Measurements from ENCODE around the gene KDM2B.

KDM2B gene

DNA sequence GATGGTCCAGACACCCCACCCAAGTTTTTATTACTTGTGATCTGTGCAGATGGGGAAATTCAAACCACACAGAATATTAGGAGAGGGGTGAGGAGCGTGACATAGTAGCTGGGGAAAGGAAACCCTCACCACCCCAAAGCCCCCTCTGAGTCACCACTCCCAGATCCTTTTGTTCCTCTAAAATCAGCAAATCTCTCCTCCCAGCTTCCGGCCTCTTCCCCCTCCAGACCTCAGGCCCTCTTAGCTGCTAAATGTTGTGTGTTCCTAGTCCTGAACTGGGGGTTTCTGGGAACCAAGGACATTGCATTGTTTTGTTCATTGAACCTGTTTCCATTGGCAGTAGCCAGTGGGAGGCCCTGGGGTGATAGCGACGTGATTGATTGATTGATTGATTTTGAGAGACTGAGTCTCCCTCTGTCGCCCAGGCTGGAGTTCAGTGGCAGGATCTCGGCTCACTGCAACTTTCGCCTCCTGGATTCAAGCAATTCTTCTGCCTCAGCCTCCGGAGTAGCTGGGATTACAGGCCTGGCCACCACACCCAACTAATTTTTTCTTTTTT lies 39.6 kb upstream of the KDM2B start:
- no peaks in the 10 kb centered on the region for H3K27me3 ChIP-seq (replicated peaks; ENCODE audit: control insufficient read depth, insufficient read depth, low read length)
- H3K4me3 ChIP-seq (replicated peaks; ENCODE audit: low read depth, low read length): no peak overlapping the region
- no peak for DNase-seq (ENCODE audit: extremely low read depth, insufficient read length)
- TF ChIP-seq, protein P1, sequence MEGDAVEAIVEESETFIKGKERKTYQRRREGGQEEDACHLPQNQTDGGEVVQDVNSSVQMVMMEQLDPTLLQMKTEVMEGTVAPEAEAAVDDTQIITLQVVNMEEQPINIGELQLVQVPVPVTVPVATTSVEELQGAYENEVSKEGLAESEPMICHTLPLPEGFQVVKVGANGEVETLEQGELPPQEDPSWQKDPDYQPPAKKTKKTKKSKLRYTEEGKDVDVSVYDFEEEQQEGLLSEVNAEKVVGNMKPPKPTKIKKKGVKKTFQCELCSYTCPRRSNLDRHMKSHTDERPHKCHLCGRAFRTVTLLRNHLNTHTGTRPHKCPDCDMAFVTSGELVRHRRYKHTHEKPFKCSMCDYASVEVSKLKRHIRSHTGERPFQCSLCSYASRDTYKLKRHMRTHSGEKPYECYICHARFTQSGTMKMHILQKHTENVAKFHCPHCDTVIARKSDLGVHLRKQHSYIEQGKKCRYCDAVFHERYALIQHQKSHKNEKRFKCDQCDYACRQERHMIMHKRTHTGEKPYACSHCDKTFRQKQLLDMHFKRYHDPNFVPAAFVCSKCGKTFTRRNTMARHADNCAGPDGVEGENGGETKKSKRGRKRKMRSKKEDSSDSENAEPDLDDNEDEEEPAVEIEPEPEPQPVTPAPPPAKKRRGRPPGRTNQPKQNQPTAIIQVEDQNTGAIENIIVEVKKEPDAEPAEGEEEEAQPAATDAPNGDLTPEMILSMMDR (IDR thresholded peaks at IDR 0.05; ENCODE audit: insufficient read depth, low read length, poor library complexity, severe bottlenecking): no peak
- no peaks in the 10 kb centered on the region for H3K36me3 ChIP-seq (ENCODE audit: control insufficient read depth, insufficient read depth, low read length)

DNA sequence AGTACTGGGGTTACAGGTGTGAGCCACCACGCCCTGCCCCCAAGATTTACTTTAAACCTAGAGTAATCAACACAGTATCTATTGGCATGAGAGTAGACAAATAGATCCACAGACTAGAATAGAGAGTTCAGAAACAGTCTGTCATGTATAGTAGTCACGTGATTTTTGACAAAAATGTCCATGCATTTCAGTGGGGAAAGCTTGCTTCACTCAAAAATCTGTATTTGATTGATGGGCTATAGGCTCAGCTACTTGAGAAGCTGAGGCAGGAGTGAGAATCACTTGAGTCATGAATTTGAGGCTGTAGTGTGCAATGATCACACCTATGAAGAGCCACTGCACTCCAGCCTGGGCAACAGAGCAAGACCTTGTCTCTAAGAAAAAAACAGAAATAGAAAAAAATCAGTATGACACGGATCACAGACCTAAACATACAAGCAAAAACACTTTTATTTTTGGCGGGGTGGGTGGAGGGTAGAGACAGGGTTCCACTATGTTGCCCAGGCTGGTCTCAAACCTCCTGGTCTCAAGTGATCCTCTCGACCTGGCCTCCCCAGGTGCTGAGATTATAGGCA lies 37.9 kb upstream of the KDM2B start:
- no peak for DNase-seq (ENCODE audit: extremely low read depth, insufficient read length)
- H3K36me3 ChIP-seq (ENCODE audit: control insufficient read depth, insufficient read depth, low read length): no peaks in the 10 kb centered on the region
- no peak overlapping the region for H3K4me3 ChIP-seq (replicated peaks; ENCODE audit: low read depth, low read length)
- no peaks in the 10 kb centered on the region for H3K27me3 ChIP-seq (replicated peaks; ENCODE audit: control insufficient read depth, insufficient read depth, low read length)
- TF ChIP-seq, protein P1 (IDR thresholded peaks at IDR 0.05; ENCODE audit: insufficient read depth, low read length, poor library complexity, severe bottlenecking): no peak

DNA sequence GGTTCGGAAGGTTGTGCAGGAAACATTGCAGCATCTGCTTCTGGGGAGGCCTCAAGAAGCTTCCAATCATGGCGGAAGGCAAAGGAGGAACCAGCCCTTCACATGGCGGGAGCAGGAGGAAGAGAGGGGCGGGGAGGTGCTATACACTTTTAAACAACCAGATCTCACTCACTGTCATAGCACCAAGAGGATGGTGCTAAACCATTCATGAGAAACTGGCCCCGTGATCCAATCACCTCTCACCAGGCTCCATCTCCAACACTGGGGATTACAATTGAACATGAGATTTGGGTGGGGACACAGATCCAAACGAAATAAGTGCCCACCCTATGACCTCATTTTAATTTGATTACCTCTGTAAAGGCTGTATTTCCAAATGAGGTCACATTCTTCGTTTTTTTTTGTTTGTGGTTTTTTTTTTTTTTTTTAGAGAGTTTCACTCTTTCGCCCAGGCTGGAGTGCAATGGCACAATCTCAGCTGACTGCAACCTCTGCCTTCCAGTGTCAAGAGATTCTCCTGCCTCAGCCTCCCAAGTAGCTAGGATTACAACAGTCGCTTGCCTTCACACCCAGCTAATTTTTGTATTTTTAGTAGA lies 34.1 kb upstream of the KDM2B start:
- Histone ChIP-seq H3K36me3 (ENCODE audit: control insufficient read depth, insufficient read depth, low read length) (no peaks in the 10 kb centered on the region), H3K4me3 (replicated peaks; ENCODE audit: low read depth, low read length) (no peak overlapping the region)
- TF ChIP-seq, protein P1 (IDR thresholded peaks at IDR 0.05; ENCODE audit: insufficient read depth, low read length, poor library complexity, severe bottlenecking): no peak

DNA sequence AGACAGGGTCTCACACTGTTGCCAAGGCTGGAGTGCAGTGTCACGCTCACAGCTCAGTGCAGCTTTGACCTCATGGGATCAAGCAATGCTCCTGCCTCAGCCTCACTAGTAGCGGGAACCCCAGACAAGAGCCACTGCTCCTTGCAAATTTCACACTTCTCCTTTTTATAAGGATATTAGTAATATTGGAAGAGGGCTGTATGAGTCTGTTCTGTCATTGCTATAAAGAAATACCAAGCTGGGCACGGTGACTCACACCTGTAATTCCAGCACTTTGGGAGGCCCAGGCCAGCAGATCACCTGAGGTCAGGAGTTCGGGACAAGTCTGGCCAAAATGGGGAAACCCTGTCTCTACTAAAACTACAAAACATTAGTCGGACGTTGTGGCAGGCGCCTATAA lies 32.6 kb upstream of the KDM2B start:
- TF ChIP-seq, protein P1 (IDR thresholded peaks at IDR 0.05; ENCODE audit: insufficient read depth, low read length, poor library complexity, severe bottlenecking): no peak
- no peaks in the 10 kb centered on the region for H3K36me3 ChIP-seq (ENCODE audit: control insufficient read depth, insufficient read depth, low read length)
- no peak for DNase-seq (ENCODE audit: extremely low read depth, insufficient read length)
- no peak overlapping the region for H3K4me3 ChIP-seq (replicated peaks; ENCODE audit: low read depth, low read length)
- no peaks in the 10 kb centered on the region for H3K27me3 ChIP-seq (replicated peaks; ENCODE audit: control insufficient read depth, insufficient read depth, low read length)

More for the DNA sequence above, 34.1 kb upstream of the KDM2B start:
- H3K27me3 ChIP-seq (replicated peaks; ENCODE audit: control insufficient read depth, insufficient read depth, low read length): no peaks in the 10 kb centered on the region
- no peak for DNase-seq (ENCODE audit: extremely low read depth, insufficient read length)

DNA sequence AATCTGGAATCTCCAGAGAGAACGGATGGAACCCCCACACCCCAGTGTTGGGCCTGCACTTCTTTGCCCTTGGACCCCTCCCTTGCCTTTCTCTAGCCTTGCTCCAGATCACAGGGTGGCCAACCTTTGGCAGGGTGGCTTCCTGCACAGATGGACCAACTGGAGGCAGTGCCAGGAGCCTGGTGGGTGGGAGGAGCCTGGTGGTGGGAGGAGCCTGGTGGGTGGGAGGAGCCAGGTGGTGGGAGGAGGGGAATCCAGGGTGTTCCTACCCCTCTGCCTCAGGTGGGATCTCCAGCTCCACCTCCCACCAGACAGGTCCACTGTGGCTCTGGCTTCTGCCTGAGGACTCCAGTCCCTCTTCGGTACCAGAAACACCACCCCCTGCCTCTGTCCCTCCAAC lies 30.5 kb upstream of the KDM2B start:
- Histone ChIP-seq H3K27me3 (replicated peaks; ENCODE audit: control insufficient read depth, insufficient read depth, low read length) (no peaks in the 10 kb centered on the region), H3K4me3 (replicated peaks; ENCODE audit: low read depth, low read length) (no peak overlapping the region), H3K36me3 (ENCODE audit: control insufficient read depth, insufficient read depth, low read length) (no peaks in the 10 kb centered on the region)
- TF ChIP-seq, protein P1 (IDR thresholded peaks at IDR 0.05; ENCODE audit: insufficient read depth, low read length, poor library complexity, severe bottlenecking): no peak
- DNase-seq (ENCODE audit: extremely low read depth, insufficient read length): no peak

Data from GM06990 (cell line).